Fibroblast of mammary gland (primary cell): Measurements from ENCODE around the gene PLEKHA6.

ENCODE experiments used
- DNase-seq: peaks from one replicate; pipeline ENCODE4 v3.0.0-alpha.2; 2010; ENCODE audit warnings: low read depth
- H3K4me3 ChIP-seq: 2 replicates; pipeline ENCODE4 v1.5.1; 2011; ENCODE audit warnings: low read depth, mild to moderate bottlenecking, low read length, moderate library complexity; ENCODE audit not compliant: control insufficient read depth
- TF ChIP-seq, protein P1 (sequence below): conservative IDR thresholded peaks from 2 replicates; pipeline ENCODE4 v1.5.1; 2011; ENCODE audit warnings: low read depth, low read length, inconsistent platforms; ENCODE audit not compliant: control insufficient read depth, insufficient read depth

PLEKHA6 gene

DNA sequence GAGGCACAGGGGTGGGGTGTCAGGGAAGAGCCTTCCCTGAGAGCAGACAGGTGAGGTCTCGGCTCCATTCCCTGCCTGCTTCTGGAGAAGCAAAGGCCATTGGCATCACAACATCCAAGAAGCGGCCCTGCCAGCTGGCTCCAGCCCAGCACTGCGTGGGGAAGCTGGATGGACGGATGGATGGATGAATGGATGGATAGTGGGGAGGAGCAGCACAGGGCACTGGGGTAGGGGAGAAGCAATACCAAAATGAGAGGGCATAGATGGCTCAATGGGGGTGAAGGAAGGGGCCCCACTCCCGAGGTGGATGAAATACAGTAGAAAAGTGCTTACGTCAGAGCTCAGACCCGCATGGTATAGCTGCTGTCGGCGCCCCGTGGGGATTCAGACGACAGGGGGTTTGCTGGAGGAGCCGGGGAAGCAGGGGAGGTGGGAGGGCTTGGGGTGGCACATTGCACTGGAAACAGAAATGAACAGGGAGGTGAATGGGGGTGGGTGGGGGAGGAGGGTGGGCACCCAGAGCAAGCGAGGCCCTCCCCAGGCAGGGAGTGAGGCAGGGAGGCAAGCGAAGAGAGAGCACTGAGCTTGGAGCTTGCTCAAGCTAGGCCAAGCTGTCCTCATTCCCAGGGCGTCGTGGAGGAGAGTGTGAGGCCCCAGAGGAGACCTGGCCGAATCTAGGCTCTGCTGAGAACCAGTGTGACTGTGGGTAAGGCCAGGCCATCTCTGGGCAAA, 136.4 kb downstream of the PLEKHA6 start:
- TF ChIP-seq, protein P1, sequence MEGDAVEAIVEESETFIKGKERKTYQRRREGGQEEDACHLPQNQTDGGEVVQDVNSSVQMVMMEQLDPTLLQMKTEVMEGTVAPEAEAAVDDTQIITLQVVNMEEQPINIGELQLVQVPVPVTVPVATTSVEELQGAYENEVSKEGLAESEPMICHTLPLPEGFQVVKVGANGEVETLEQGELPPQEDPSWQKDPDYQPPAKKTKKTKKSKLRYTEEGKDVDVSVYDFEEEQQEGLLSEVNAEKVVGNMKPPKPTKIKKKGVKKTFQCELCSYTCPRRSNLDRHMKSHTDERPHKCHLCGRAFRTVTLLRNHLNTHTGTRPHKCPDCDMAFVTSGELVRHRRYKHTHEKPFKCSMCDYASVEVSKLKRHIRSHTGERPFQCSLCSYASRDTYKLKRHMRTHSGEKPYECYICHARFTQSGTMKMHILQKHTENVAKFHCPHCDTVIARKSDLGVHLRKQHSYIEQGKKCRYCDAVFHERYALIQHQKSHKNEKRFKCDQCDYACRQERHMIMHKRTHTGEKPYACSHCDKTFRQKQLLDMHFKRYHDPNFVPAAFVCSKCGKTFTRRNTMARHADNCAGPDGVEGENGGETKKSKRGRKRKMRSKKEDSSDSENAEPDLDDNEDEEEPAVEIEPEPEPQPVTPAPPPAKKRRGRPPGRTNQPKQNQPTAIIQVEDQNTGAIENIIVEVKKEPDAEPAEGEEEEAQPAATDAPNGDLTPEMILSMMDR, result no peak
- H3K4me3 ChIP-seq, result no peak overlapping the region
- no peak for DNase-seq

DNA sequence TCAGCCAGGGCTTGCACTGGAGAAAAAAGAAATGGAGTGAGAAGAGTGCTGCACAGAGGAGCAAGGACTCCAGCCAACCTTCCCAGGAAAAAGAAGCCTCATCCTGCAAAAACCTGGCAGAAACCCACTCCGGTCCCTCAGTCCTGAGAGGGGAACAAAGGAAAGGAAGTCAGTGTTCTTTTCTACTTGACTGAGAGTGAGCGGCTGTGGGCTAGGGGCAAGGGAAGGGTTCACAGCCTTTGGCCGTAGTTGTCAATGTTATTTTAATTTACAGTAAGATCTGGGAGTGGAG, 137.0 kb downstream of the PLEKHA6 start:
- H3K4me3 ChIP-seq, result no peak overlapping the region
- TF ChIP-seq, protein P1, result no peak
- no peak for DNase-seq

DNA sequence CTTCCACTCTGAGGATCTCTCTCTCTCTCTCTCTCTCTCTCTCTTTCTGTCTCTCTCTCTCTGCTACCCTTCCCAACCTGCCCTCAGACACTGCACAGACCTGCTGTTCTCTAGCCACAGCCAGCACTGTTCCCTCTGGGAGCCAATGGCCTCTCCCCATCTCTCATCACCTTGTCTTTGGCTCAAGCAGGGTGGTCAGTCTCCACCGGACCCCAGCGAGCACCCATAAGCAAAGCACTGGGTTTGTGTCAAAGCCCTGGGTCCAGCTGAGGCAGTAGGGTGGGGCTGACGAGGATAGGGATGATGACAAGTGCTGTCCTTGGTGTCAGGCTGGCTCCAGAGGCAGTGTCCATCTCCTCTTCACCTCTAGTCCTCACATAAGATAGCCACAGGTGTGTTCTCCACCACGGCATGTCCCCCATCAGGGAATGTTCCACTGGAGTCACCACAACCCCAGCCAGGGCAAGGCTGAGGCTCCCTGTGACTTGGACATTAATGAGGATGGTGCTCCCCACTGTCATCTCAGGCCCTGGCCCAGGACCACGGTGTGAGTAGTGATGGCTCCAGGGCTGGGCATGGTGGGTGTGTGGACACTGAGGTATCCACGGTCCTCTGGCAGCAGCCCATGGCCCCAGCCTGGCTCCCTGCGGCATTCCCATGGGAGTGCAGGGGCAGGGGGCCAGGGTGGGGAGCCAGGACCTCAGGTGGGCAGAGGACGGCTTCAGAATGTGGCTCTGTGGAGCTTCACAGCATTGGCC, 137.5 kb downstream of the PLEKHA6 start:
- no peak overlapping the region for H3K4me3 ChIP-seq
- no peak for DNase-seq
- TF ChIP-seq, protein P1, result no peak

GRCh38 chr1:204221271-204221670, 138.5 kb downstream of the PLEKHA6 start:
- no peak overlapping the region for H3K4me3 ChIP-seq
- TF ChIP-seq, protein P1, result no peak
- no peak for DNase-seq

DNA sequence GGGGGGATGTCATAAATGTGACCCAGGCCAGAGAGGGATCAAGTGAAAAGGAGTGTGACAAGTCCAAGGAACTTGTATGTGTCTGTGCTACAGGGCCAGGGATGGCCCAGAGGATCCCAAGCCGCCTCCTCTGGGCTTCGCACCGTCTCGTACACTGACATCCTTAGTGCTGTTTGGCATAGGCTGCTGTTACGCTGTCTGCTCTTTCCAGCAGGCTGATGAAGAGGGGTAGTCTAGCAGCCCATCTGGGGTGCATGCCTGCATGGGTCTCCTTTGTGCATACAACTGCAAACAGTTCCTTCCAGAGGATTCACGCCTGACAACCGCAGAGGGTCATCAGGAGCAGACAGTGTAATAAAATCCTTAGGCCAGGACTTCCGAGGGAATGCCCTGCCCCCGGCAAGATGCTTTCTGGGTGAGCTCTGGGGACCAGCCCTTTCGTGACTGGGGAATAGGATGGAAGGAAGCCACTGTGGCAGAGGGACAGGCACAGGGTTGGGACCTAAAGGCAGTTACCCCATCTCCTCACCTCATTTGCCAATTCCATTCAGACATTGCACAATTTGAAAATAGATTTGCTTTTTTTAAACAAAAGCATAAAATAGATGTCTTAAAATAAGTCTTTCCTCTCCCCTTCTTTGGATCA, 139.6 kb downstream of the PLEKHA6 start:
- no peak for DNase-seq
- TF ChIP-seq, protein P1, result no peak
- H3K4me3 ChIP-seq, result no peak overlapping the region

GRCh38 chr1:204218552-204218951, 141.2 kb downstream of the PLEKHA6 start:
- TF ChIP-seq, protein P1, result no peak
- H3K4me3 ChIP-seq, result no peak overlapping the region
- no peak for DNase-seq
